K562 (cell line): ENCODE results near the gene TMEM139. TPM values are rescaled to one million over a fixed set of nuclear protein-coding genes. Genes with fewer than 3 reads are reported as not detected.

Source experiments
- ATAC-seq: fragments of 200-7000 bp; cut with Tn5 transposase; 3 replicates; pipeline ENCODE4 v1.9.1; 2020; ENCODE audit warnings: moderate library complexity
- BruUV-seq: library from RNA; stranded (reverse); fragments of 400-500 nt; replicated peaks from 2 replicates; lab custom pipeline; 2021; lab: Mats Ljungman, UMichigan
- CTCF ChIA-PET: fragments of 300-600 bp; formaldehyde crosslinking; extraction: SDS; loops from one replicate; lab custom pipeline; 2021; ENCODE audit warnings: low intra/inter-chr PET ratio; lab: Yijun Ruan, JAX
- POLR2A ChIA-PET: fragments of 300-600, 350-650 bp; sonication (Branson Sonifier 250); formaldehyde crosslinking; extraction: SDS; loops from one replicate; lab custom pipeline; 2021; ENCODE audit warnings: antibody characterized with exemption, inconsistent platforms; lab: Yijun Ruan, JAX
- DNase-seq, 4 experiments: peaks; one replicate each; pipeline versions ENCODE4 v3.0.0 to v3.0.0-alpha.2; 2011 to 2018; ENCODE audit warnings: low spot score in 3 of 4, mixed read lengths in 3 of 4; ENCODE audit errors: extremely low read depth in 1 of 4
- FAIRE-seq: peaks from 2 replicates; lab custom pipeline; 2011; peaks lifted over from hg19 to GRCh38; lab: Jason Lieb, UNC
- H2AFZ ChIP-seq: 2 replicates; pipeline ENCODE4 v1.6.0; 2011; ENCODE audit warnings: low read depth, low read length, control low read depth, inconsistent platforms
- H3K27ac ChIP-seq: fragments of 200-600 bp; 3 replicates; pipeline ENCODE4 v1.8.0; 2011; ENCODE audit warnings: low read depth, mild to moderate bottlenecking, control low read depth, inconsistent platforms, low read length, moderate library complexity, mixed read lengths; ENCODE audit errors: extremely low read depth
- H3K27me3 ChIP-seq, 2 experiments: fragments of 300-600 bp in 1 of 2; 2 replicates in 1 of 2; 3 replicates in 1 of 2; pipeline versions ENCODE4 v1.6.0 to v1.8.0; 2011; ENCODE audit warnings: inconsistent platforms in 2 of 2, low read length in 2 of 2, mild to moderate bottlenecking in 1 of 2, mixed read lengths in 1 of 2, moderate library complexity in 1 of 2; ENCODE audit not compliant: control insufficient read depth in 2 of 2, insufficient read depth in 2 of 2
- H3K36me3 ChIP-seq: fragments of 300-600 bp; 3 replicates; pipeline ENCODE4 v1.8.0; 2011; ENCODE audit warnings: mild to moderate bottlenecking, low read length, inconsistent platforms; ENCODE audit not compliant: control insufficient read depth, insufficient read depth
- H3K4me1 ChIP-seq, 2 experiments: fragments of 200-600 bp in 1 of 2; replicated peaks in 1 of 2; 2 replicates in 1 of 2; 3 replicates in 1 of 2; pipeline versions ENCODE4 v1.5.1 to v1.8.0; 2011; ENCODE audit warnings: inconsistent platforms in 2 of 2, low read length in 2 of 2, mild to moderate bottlenecking in 1 of 2, mixed read lengths in 1 of 2, moderate library complexity in 1 of 2; ENCODE audit not compliant: control insufficient read depth in 2 of 2, insufficient read depth in 2 of 2
- H3K4me2 ChIP-seq: 2 replicates; pipeline ENCODE4 v1.6.1; 2011; ENCODE audit warnings: low read length, control low read depth, inconsistent platforms, mixed read lengths; ENCODE audit not compliant: insufficient read depth
- H3K4me3 ChIP-seq: fragments of 200-600 bp; sonication (generic), shearing (Covaris generic); 2 replicates; pipeline ENCODE4 v1.5.1; 2016; ENCODE audit warnings: control low read depth, inconsistent platforms
- H3K79me2 ChIP-seq: fragments of 200-600 bp; 3 replicates; pipeline ENCODE4 v1.8.0; 2011; ENCODE audit warnings: low read length, inconsistent platforms; ENCODE audit not compliant: control insufficient read depth, insufficient read depth
- H3K9ac ChIP-seq, 2 experiments: 2 replicates each; pipeline versions ENCODE4 v1.6.0 to v1.6.1; 2011; ENCODE audit warnings: low read depth in 2 of 2, low read length in 2 of 2, control low read depth in 1 of 2, inconsistent platforms in 1 of 2, mild to moderate bottlenecking in 1 of 2, mixed read lengths in 1 of 2; ENCODE audit not compliant: insufficient read depth in 1 of 2
- H3K9me1 ChIP-seq: one replicate; pipeline ENCODE4 v1.6.0; 2011; ENCODE audit warnings: inconsistent platforms, mild to moderate bottlenecking, low read length, moderate library complexity; ENCODE audit not compliant: control insufficient read depth, insufficient read depth
- H3K9me3 ChIP-seq: replicated peaks from 2 replicates; pipeline ENCODE4 v1.5.1; 2011; ENCODE audit warnings: low read depth, low read length, inconsistent platforms; ENCODE audit not compliant: control insufficient read depth, insufficient read depth
- H4K20me1 ChIP-seq: replicated peaks from 2 replicates; pipeline ENCODE4 v1.6.1; 2011; ENCODE audit warnings: low read length, inconsistent platforms, mixed read lengths; ENCODE audit not compliant: control insufficient read depth, insufficient read depth
- BCL6 ChIP-seq: fragments of 250-450 bp; sonication (Bioruptor Pico); IDR thresholded peaks from 2 replicates; pipeline ENCODE4 v1.4.0; 2020
- EGR1 ChIP-seq: fragments of 450-650 bp; conservative IDR thresholded peaks from 2 replicates; pipeline ENCODE4 v1.6.1; 2017; ENCODE audit warnings: mild to moderate bottlenecking
- EP400 ChIP-seq: fragments of 450-650 bp; IDR thresholded peaks from 2 replicates; pipeline ENCODE4 v1.6.1; 2017; ENCODE audit warnings: antibody characterized with exemption, mild to moderate bottlenecking, moderate library complexity
- PCBP2 ChIP-seq: fragments of 200-400 bp; formaldehyde crosslinking; IDR thresholded peaks from 2 replicates; pipeline ENCODE4 v1.6.1; 2018; ENCODE audit warnings: low read length, low read depth, mild to moderate bottlenecking, moderate library complexity; ENCODE audit not compliant: poor library complexity, severe bottlenecking
- SLC30A9 ChIP-seq: fragments of 250-450 bp; sonication (Bioruptor Pico); IDR thresholded peaks from 2 replicates; pipeline ENCODE4 v1.8.0; 2022; ENCODE audit warnings: mild to moderate bottlenecking, moderate library complexity
- TAF1 ChIP-seq: IDR thresholded peaks from 2 replicates; pipeline ENCODE4 v1.6.1; 2011; ENCODE audit warnings: mild to moderate bottlenecking, low read length, moderate library complexity; ENCODE audit not compliant: insufficient read depth, control insufficient read depth, severe bottlenecking; ENCODE audit errors: extremely low read depth
- ZC3H4 ChIP-seq: sonication (generic); formaldehyde crosslinking; IDR thresholded peaks from 2 replicates; pipeline ENCODE4 v1.9.0; 2021; ENCODE audit warnings: missing genetic modification reagents, borderline replicate concordance
- ZNF224 ChIP-seq: sonication (generic); formaldehyde crosslinking; IDR thresholded peaks from 2 replicates; pipeline ENCODE4 v1.8.0; 2022; ENCODE audit warnings: mild to moderate bottlenecking, missing genetic modification reagents
- ZNF324 ChIP-seq: fragments of 250-450 bp; sonication (Bioruptor Pico); IDR thresholded peaks from 2 replicates; pipeline ENCODE4 v1.4.0; 2020; ENCODE audit warnings: mild to moderate bottlenecking
- WGBS: fragments of 100-300 bp; shearing (Covaris generic); methylation state at CpG from one replicate; pipeline ENCODE4 v1.1.6; 2016; ENCODE audit warnings: low coverage, mixed read lengths; ENCODE audit not compliant: insufficient coverage; ENCODE audit errors: missing lambda C conversion rate; 5-methylcytosine and 5-hydroxymethylcytosine counted together
- in situ Hi-C: fragments of 300-500 bp; cut with MboI; formaldehyde crosslinking; loops from 4 replicates; pipeline ENCODE4 v1.15.0; 2018; ENCODE audit warnings: inconsistent platforms, mixed read lengths
- intact Hi-C: fragments of 100-400 bp; cut with micrococcal nuclease; formaldehyde crosslinking; loops from 2 replicates; pipeline ENCODE4 v1.14.2; 2022
- polyA plus RNA-seq, 8 experiments: library from polyadenylated mRNA; depleted of rRNA in 4 of 8; stranded (reverse) in 5 of 8; unstranded in 3 of 8; fragments of >200 nt; fragmentation: Nextera tagmentation in 2 of 8; fragmentation: Illumina TruSeq in 1 of 8; extraction: Ambion mirVana in 2 of 8; extraction: Trizol in 1 of 8; gene quantifications; 2 replicates each; pipeline versions ENCODE4 v1.2.1 to v1.2.3, GENCODE V29; 2011 to 2014; ENCODE audit warnings: inconsistent platforms in 1 of 8, missing spikeins in 1 of 8
- total RNA-seq, 7 experiments: library from RNA; depleted of rRNA in 6 of 7; stranded (reverse); fragments of >200 nt in 6 of 7; fragmentation: Illumina TruSeq in 2 of 7; extraction: Trizol in 2 of 7; gene quantifications; 2 replicates each; pipeline versions ENCODE4 v1.2.1 to v1.2.3, GENCODE V29; 2011 to 2021; ENCODE audit warnings: low replicate concordance in 1 of 7
- TF ChIP-seq, protein P1 (sequence below): fragments of 450-650 bp; formaldehyde crosslinking; conservative IDR thresholded peaks from 2 replicates; pipeline ENCODE4 v1.4.0; 2022; ENCODE audit warnings: mild to moderate bottlenecking, missing genetic modification characterization
- TF ChIP-seq, protein P2 (sequence below): fragments of 450-650 bp; IDR thresholded peaks from 2 replicates; pipeline ENCODE4 v1.6.1; 2017; ENCODE audit warnings: antibody characterized with exemption

Gene TMEM139
- total and polyA plus RNA-seq, 9 of the 15 experiments (the other 6 are each of a cell fraction or from before 2014, with no cell fraction given) = 0.27 to 1.8 (median 0.79) TPM

DNA sequence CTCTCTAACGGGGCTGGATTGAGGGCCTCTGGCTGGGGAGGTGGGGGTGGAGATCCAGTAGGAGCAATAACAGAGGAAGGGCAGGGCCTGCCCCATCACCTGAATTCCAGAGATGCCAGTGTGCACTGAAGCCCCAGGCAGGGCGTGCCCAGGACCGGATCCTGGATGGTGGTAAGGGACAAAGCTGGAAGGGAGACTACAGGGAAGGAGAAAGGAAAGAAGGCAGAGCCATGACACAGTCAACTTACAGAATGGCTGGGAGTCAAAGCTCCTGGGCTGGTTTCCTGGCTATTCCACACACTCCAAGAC, 666 bp downstream of the TMEM139 start:
- Histone ChIP-seq H3K27me3 (no peaks in the 10 kb centered on the region), H2AFZ (peak overlapping the region; percentile 82; the same call in 1 of the 2 replicates), H3K27ac (no peak overlapping the region), H3K4me1 (peaks cover 25% of the 10 kb centered on the region in 2 experiments; a peak in 4 of 5 replicates), H3K9ac (peak overlapping the region in 1 of 2 experiments; percentile 18; a peak in 1 of 4 replicates), H3K36me3 (peaks cover 11% of the 10 kb centered on the region; the same call in 1 of the 3 replicates), H3K4me2 (peak overlapping the region; percentile 47), H4K20me1 (no peaks in the 10 kb centered on the region; the same call in 1 of the 2 replicates), H3K9me3 (peaks cover 7% of the 10 kb centered on the region), H3K9me1 (peaks cover 1% of the 10 kb centered on the region), H3K79me2 (peaks cover 22% of the 10 kb centered on the region), H3K4me3 (no peak overlapping the region)
- DNase-seq (peak in 1 of 4 experiments; percentile 14), FAIRE-seq (no peak), ATAC-seq (no peak)
- TF ChIP-seq SLC30A9 (CRISPR knock-in tag) (no peak), EP400 (no peak), ZNF224 (CRISPR knock-in tag) (no peak), ZC3H4 (CRISPR knock-in tag) (no peak), ZNF324 (CRISPR knock-in tag) (no peak), PCBP2 (no peak), TAF1 (no peak), BCL6 (CRISPR knock-in tag) (no peak), EGR1 (no peak)
- TF ChIP-seq, protein P1, sequence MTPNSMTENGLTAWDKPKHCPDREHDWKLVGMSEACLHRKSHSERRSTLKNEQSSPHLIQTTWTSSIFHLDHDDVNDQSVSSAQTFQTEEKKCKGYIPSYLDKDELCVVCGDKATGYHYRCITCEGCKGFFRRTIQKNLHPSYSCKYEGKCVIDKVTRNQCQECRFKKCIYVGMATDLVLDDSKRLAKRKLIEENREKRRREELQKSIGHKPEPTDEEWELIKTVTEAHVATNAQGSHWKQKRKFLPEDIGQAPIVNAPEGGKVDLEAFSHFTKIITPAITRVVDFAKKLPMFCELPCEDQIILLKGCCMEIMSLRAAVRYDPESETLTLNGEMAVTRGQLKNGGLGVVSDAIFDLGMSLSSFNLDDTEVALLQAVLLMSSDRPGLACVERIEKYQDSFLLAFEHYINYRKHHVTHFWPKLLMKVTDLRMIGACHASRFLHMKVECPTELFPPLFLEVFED (CRISPR knock-in tag) = no peak
- TF ChIP-seq, protein P2, sequence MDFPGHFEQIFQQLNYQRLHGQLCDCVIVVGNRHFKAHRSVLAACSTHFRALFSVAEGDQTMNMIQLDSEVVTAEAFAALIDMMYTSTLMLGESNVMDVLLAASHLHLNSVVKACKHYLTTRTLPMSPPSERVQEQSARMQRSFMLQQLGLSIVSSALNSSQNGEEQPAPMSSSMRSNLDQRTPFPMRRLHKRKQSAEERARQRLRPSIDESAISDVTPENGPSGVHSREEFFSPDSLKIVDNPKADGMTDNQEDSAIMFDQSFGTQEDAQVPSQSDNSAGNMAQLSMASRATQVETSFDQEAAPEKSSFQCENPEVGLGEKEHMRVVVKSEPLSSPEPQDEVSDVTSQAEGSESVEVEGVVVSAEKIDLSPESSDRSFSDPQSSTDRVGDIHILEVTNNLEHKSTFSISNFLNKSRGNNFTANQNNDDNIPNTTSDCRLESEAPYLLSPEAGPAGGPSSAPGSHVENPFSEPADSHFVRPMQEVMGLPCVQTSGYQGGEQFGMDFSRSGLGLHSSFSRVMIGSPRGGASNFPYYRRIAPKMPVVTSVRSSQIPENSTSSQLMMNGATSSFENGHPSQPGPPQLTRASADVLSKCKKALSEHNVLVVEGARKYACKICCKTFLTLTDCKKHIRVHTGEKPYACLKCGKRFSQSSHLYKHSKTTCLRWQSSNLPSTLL = no peak
- POLR2A ChIA-PET = interaction anchor here (0.6 kb wide), 1 partner anchor 141 kb away, joined by 3 read pairs; no protein-coding TSS in a partner anchor
- CTCF ChIA-PET = no interaction called here
- in situ Hi-C loops (no loop called here), intact Hi-C loops (no loop called here)
- WGBS = 81% methylated on average over 3 of the region's 3 CpGs
- no TSS peak for BruUV-seq
